ENCODE measurements around the gene MARK4. TPM values are rescaled to one million over a fixed set of nuclear protein-coding genes. Genes with fewer than 3 reads are reported as not detected.
"Not testable (repeated sequence)": the region's sequence is repeated elsewhere in the genome, so short reads cannot be mapped to it uniquely, and the experiment has no call there.

MARK4 gene
- total RNA-seq, 2 experiments from 2014 or later: 18.5 to 19.9 TPM

DNA sequence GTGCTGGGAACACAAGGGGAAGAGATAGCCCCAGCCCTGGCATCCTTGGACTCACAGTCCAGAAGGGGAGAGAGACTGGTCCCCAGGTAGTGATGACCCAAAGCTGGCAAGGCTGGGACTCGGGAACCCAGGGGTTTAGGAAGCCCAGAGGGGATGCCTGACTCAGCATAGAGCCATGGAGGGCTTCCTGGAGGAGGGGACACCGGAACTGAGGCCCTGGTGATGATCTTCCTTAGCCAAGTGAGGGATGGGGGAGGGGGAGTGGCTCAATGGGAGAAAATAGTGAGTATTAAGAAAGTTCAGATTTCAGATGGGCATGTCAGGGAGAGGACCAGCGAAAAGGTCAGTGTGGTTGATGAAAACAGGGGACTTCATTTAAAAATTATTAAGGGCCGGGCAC lies 32.6 kb upstream of the MARK4 start:
- H3K4me3 Mint-ChIP-seq: no peak overlapping the region
- ChIA-PET POLR2A (no interaction called here), CTCF (no interaction called here)
- H3K27ac Mint-ChIP-seq: no peak overlapping the region
- no peak for TF ChIP-seq CTCF (IDR thresholded peaks at IDR 0.05)
- H3K36me3 Mint-ChIP-seq (ENCODE audit: low read depth): no peaks in the 10 kb centered on the region
- H3K9me3 Mint-ChIP-seq: no peaks in the 10 kb centered on the region
- DNase-seq: no peak
- intact Hi-C loops (cut with micrococcal nuclease): no loop called here
- ATAC-seq: no peak
- peaks cover 40% of the 10 kb centered on the region for H3K27me3 Mint-ChIP-seq
- no peaks in the 10 kb centered on the region for H3K4me1 Mint-ChIP-seq (ENCODE audit: low read depth)

GRCh38 chr19:45218911-45219743 lies 31.9 kb upstream of the MARK4 start:
- H3K4me1 Mint-ChIP-seq (ENCODE audit: low read depth): no peaks in the 10 kb centered on the region
- DNase-seq (no peak), ATAC-seq (no peak)
- no peaks in the 10 kb centered on the region for H3K9me3 Mint-ChIP-seq
- H3K36me3 Mint-ChIP-seq (ENCODE audit: low read depth): no peaks in the 10 kb centered on the region
- H3K27me3 Mint-ChIP-seq: peaks cover 41% of the 10 kb centered on the region
- ChIA-PET CTCF (no interaction called here), POLR2A (interaction anchor here (1.4 kb wide), 1 partner anchor 9 kb away, joined by 3 read pairs; no protein-coding TSS in a partner anchor)
- no peak overlapping the region for H3K4me3 Mint-ChIP-seq
- no peak overlapping the region for H3K27ac Mint-ChIP-seq
- no peak for TF ChIP-seq CTCF (IDR thresholded peaks at IDR 0.05)
- intact Hi-C loops (cut with micrococcal nuclease): no loop called here

- no peak overlapping the region for H3K4me3 Mint-ChIP-seq
- H3K27me3 Mint-ChIP-seq: peaks cover 27% of the 10 kb centered on the region
- intact Hi-C loops (cut with micrococcal nuclease): no loop called here
- CTCF ChIA-PET: no interaction called here
- no peaks in the 10 kb centered on the region for H3K9me3 Mint-ChIP-seq
- ATAC-seq (no peak), DNase-seq (no peak)
- no peak overlapping the region for H3K27ac Mint-ChIP-seq
- H3K36me3 Mint-ChIP-seq (ENCODE audit: low read depth): no peaks in the 10 kb centered on the region
- POLR2A ChIA-PET: no interaction called here
- TF ChIP-seq CTCF (IDR thresholded peaks at IDR 0.05): no peak
- H3K4me1 Mint-ChIP-seq (ENCODE audit: low read depth): no peaks in the 10 kb centered on the region
Observed at GRCh38 chr19:45222724-45223123, 28.3 kb upstream of the MARK4 start.

DNA sequence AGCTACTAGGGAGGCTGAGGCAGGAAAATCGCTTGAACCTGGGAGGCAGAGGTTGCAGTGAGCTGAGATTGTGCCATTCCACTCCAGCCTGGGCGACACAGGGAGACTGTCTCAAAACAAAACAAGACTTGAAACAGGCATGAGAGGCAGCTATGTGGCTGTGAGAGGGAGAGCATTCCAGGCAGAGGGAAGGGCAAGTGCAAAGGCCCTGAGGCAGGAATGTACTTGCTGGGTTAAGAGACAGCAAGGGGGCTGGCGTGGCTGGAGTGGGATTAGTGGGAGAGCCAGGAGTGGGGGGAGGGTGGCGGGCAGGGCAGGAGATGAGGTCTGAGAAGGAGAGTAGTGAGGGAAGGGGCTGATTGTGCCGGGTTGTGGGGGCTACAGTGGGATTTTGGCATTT lies 27.2 kb upstream of the MARK4 start:
- intact Hi-C loops (cut with micrococcal nuclease): no loop called here
- CTCF ChIA-PET: no interaction called here
- POLR2A ChIA-PET: no interaction called here
- peaks cover 20% of the 10 kb centered on the region for H3K27me3 Mint-ChIP-seq
- no peaks in the 10 kb centered on the region for H3K4me1 Mint-ChIP-seq (ENCODE audit: low read depth)
- TF ChIP-seq CTCF (IDR thresholded peaks at IDR 0.05): no peak
- no peak for ATAC-seq
- no peak overlapping the region for H3K27ac Mint-ChIP-seq
- no peaks in the 10 kb centered on the region for H3K36me3 Mint-ChIP-seq (ENCODE audit: low read depth)
- H3K9me3 Mint-ChIP-seq: no peaks in the 10 kb centered on the region
- H3K4me3 Mint-ChIP-seq: no peak overlapping the region
- DNase-seq: no peak

DNA sequence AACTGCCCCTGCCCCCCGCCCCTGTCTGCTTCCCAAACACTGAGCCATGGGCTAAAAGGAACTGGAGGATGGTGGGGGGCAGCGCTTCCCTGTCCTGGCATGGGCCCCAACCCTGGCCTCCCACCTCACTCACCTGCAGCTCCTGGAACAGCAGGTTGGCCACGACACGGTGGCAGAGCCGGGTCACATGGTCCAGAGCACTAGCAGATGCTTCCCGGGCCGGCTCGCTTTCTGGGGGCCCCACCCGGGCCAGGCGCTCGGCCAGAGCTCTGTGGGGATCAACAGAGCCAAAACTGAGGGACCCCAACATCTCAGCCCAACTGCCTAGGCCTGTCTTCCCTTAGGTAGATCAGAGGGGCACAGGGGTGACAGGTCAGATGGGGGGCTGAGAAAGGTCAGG lies 26.4 kb upstream of the MARK4 start:
- no peak for ATAC-seq
- POLR2A ChIA-PET: no interaction called here
- H3K9me3 Mint-ChIP-seq: no peaks in the 10 kb centered on the region

DNA sequence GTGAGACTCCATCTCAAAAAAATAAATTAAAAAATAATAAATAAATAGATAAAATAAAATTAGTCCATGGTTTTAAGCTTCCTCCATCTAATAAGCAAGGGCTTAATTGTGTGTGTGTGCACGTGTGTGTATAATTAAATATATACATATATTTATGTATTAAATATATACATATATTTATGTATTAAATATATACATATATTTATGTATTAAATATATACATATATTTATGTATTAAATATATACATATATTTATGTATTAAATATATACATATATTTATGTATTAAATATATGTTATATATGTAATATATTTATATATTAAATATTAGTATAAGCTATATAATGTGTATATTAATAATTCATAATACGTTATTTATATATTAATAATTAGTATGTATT lies 22.0 kb upstream of the MARK4 start:
- ATAC-seq; H3K4me1 Mint-ChIP-seq (ENCODE audit: low read depth); H3K9me3 Mint-ChIP-seq; H3K36me3 Mint-ChIP-seq (ENCODE audit: low read depth); intact Hi-C loops (cut with micrococcal nuclease); DNase-seq; H3K27ac Mint-ChIP-seq; H3K4me3 Mint-ChIP-seq; CTCF ChIA-PET: not testable (repeated sequence)
- POLR2A ChIA-PET: interaction anchor here (1.1 kb wide), 1 partner anchor 9 kb away, joined by 3 read pairs; no protein-coding TSS in a partner anchor
- peaks cover 16% of the 10 kb centered on the region for H3K27me3 Mint-ChIP-seq

More for the DNA sequence above, 26.4 kb upstream of the MARK4 start:
- no peak for TF ChIP-seq CTCF (IDR thresholded peaks at IDR 0.05)
- Mint-ChIP-seq H3K27me3 (peaks cover 16% of the 10 kb centered on the region), H3K4me1 (ENCODE audit: low read depth) (no peaks in the 10 kb centered on the region), H3K4me3 (no peak overlapping the region), H3K36me3 (ENCODE audit: low read depth) (no peaks in the 10 kb centered on the region), H3K27ac (no peak overlapping the region)
- CTCF ChIA-PET: no interaction called here
- intact Hi-C loops (cut with micrococcal nuclease): no loop called here
- DNase-seq: no peak

Measured in activated CD8-positive, alpha-beta T cell treated with anti-CD3 and anti-CD28 coated beads for 36 hours (primary cell).